GM23338 (cell line): ENCODE results near the gene MRGPRG. TPM values are rescaled to one million over a fixed set of nuclear protein-coding genes. Genes with fewer than 3 reads are reported as not detected.

Experiments used
- ATAC-seq: fragments of 200-7000 bp; cut with Tn5 transposase; 3 replicates; pipeline ENCODE4 v1.9.1; 2020
- DNase-seq: peaks from one replicate; pipeline ENCODE4 v3.0.0-alpha.2; 2015; ENCODE audit warnings: low spot score
- H2AFZ ChIP-seq: fragments of 200-600 bp; sonication (generic); 2 replicates; pipeline ENCODE4 v1.8.0; 2016; ENCODE audit warnings: antibody characterized with exemption, mild to moderate bottlenecking, moderate library complexity
- H3F3A ChIP-seq: fragments of 200-600 bp; sonication (generic); replicated peaks from 2 replicates; pipeline ENCODE4 v1.8.0; 2017; ENCODE audit warnings: antibody characterized with exemption, mixed run types, low read depth
- H3K27ac ChIP-seq: fragments of 200-600 bp; sonication (generic); 2 replicates; pipeline ENCODE4 v1.6.1; 2016; ENCODE audit warnings: low read depth
- H3K27me3 ChIP-seq: fragments of 200-600 bp; sonication (generic); 2 replicates; pipeline ENCODE4 v1.8.0; 2016; ENCODE audit warnings: mild to moderate bottlenecking, mixed run types, moderate library complexity; ENCODE audit not compliant: insufficient read depth
- H3K36me3 ChIP-seq: fragments of 200-600 bp; sonication (generic); 2 replicates; pipeline ENCODE4 v1.8.0; 2016; ENCODE audit warnings: mild to moderate bottlenecking; ENCODE audit not compliant: insufficient read depth
- H3K4me1 ChIP-seq: fragments of 200-600 bp; sonication (generic); 2 replicates; pipeline ENCODE4 v1.8.0; 2016; ENCODE audit warnings: mild to moderate bottlenecking, moderate library complexity; ENCODE audit not compliant: insufficient read depth
- H3K4me2 ChIP-seq: fragments of 200-600 bp; sonication (generic); 2 replicates; pipeline ENCODE4 v1.7.1; 2017; ENCODE audit warnings: mixed run types
- H3K4me3 ChIP-seq: fragments of 200-600 bp; sonication (generic); 2 replicates; pipeline ENCODE4 v1.6.1; 2016; ENCODE audit warnings: mixed run types
- H3K79me2 ChIP-seq: fragments of 200-600 bp; sonication (generic); replicated peaks from 2 replicates; pipeline ENCODE4 v1.8.0; 2017; ENCODE audit warnings: mild to moderate bottlenecking; ENCODE audit not compliant: insufficient read depth
- H3K9me2 ChIP-seq: fragments of 200-600 bp; sonication (generic); 2 replicates; pipeline ENCODE4 v1.8.0; 2017; ENCODE audit not compliant: insufficient read depth
- H4K20me1 ChIP-seq: fragments of 200-600 bp; sonication (generic); replicated peaks from 2 replicates; pipeline ENCODE4 v1.8.0; 2017; ENCODE audit warnings: mild to moderate bottlenecking; ENCODE audit not compliant: insufficient read depth
- H3K27ac Mint-ChIP-seq: 2 replicates; pipeline ENCODE4 v1.8.0; 2020; ENCODE audit warnings: inconsistent platforms, mild to moderate bottlenecking, moderate library complexity, mixed read lengths
- H3K27me3 Mint-ChIP-seq: 3 replicates; pipeline ENCODE4 v1.8.0; 2022; ENCODE audit warnings: low read depth, mild to moderate bottlenecking, moderate library complexity, mixed read lengths, inconsistent platforms; ENCODE audit not compliant: insufficient read depth, poor library complexity
- H3K36me3 Mint-ChIP-seq: 3 replicates; pipeline ENCODE4 v1.8.0; 2021; ENCODE audit warnings: low read depth, mild to moderate bottlenecking, inconsistent platforms, moderate library complexity, mixed read lengths
- H3K4me1 Mint-ChIP-seq: 3 replicates; pipeline ENCODE4 v1.8.0; 2020; ENCODE audit warnings: mild to moderate bottlenecking, inconsistent platforms, mixed read lengths
- H3K4me3 Mint-ChIP-seq: 3 replicates; pipeline ENCODE4 v1.8.0; 2021; ENCODE audit warnings: moderate library complexity, mild to moderate bottlenecking, inconsistent platforms, mixed read lengths
- H3K9me3 Mint-ChIP-seq: 3 replicates; pipeline ENCODE4 v1.8.0; 2020; ENCODE audit warnings: moderate library complexity, mild to moderate bottlenecking, inconsistent platforms, mixed read lengths
- CREB1 ChIP-seq: fragments of 250-450 bp; sonication (Bioruptor Pico); IDR thresholded peaks from 2 replicates; pipeline ENCODE4 v1.5.0; 2020; ENCODE audit warnings: low read depth, mild to moderate bottlenecking, moderate library complexity
- CTCF ChIP-seq, 2 experiments: fragments of 200-600 bp in 1 of 2; sonication (generic) in 1 of 2; conservative IDR thresholded peaks; 2 replicates each; pipeline versions ENCODE4 v1.5.1 to v1.6.1; 2016 to 2017; ENCODE audit warnings: antibody characterized with exemption in 2 of 2, low read depth in 2 of 2, mild to moderate bottlenecking in 2 of 2, moderate library complexity in 1 of 2
- ETS1 ChIP-seq: IDR thresholded peaks from 2 replicates; pipeline ENCODE4 v1.6.1; 2016; ENCODE audit warnings: antibody characterized with exemption
- EZH2 ChIP-seq: fragments of 200-600 bp; sonication (generic); IDR thresholded peaks from one replicate; pipeline ENCODE4 v1.8.0; 2017; ENCODE audit warnings: antibody characterized with exemption, mild to moderate bottlenecking, low read depth; ENCODE audit not compliant: unreplicated experiment
- EZH2phosphoT487 ChIP-seq: fragments of 200-600 bp; sonication (generic); IDR thresholded peaks from one replicate; pipeline ENCODE4 v1.8.1; 2018; ENCODE audit warnings: antibody characterized with exemption; ENCODE audit not compliant: unreplicated experiment
- JUNB ChIP-seq: IDR thresholded peaks from one replicate; pipeline ENCODE4 v1.6.1; 2016; ENCODE audit warnings: antibody characterized with exemption; ENCODE audit not compliant: unreplicated experiment
- NANOG ChIP-seq: IDR thresholded peaks from 2 replicates; pipeline ENCODE4 v1.6.1; 2016; ENCODE audit warnings: antibody characterized with exemption, borderline replicate concordance
- POLR2AphosphoS5 ChIP-seq: IDR thresholded peaks from 2 replicates; pipeline ENCODE4 v1.6.1; 2016; ENCODE audit warnings: antibody characterized with exemption, low read depth
- REST ChIP-seq: IDR thresholded peaks from one replicate; pipeline ENCODE4 v1.6.1; 2018; ENCODE audit warnings: antibody characterized with exemption; ENCODE audit not compliant: unreplicated experiment
- STAT1 ChIP-seq: IDR thresholded peaks from one replicate; pipeline ENCODE4 v1.6.1; 2016; ENCODE audit warnings: antibody characterized with exemption; ENCODE audit not compliant: unreplicated experiment
- ZNF114 ChIP-seq: fragments of 250-450 bp; sonication (Bioruptor Pico); IDR thresholded peaks from 2 replicates; pipeline ENCODE4 v1.5.0; 2020; ENCODE audit warnings: mild to moderate bottlenecking, moderate library complexity
- ZNF331 ChIP-seq: fragments of 250-450 bp; sonication (Bioruptor Pico); IDR thresholded peaks from 2 replicates; pipeline ENCODE4 v1.5.0; 2020; ENCODE audit warnings: low read depth, mild to moderate bottlenecking, moderate library complexity
- polyA plus RNA-seq: library from polyadenylated mRNA; unstranded; fragments of >200 nt; fragmentation: Nextera tagmentation; extraction: Ambion mirVana; gene quantifications from 2 replicates; pipeline ENCODE4 v1.2.1, GENCODE V29; 2016
- total RNA-seq: library from RNA; depleted of rRNA; stranded (reverse); fragments of >200 nt; shearing (Covaris generic); gene quantifications from 2 replicates; pipeline ENCODE4 v1.2.3, GENCODE V29; 2014
- TF ChIP-seq, protein P1 (sequence below): fragments of 250-450 bp; sonication (Bioruptor Pico); IDR thresholded peaks from 2 replicates; pipeline ENCODE4 v1.5.0; 2020; ENCODE audit warnings: mild to moderate bottlenecking, moderate library complexity

MRGPRG gene
- total and polyA plus RNA-seq, 2 experiments from 2014 or later, result not detected

GRCh38 chr11:3220521-3221407 is 2.2 kb upstream of the MRGPRG start:
- H3K27me3 ChIP-seq, result no peaks in the 10 kb centered on the region
- no peaks in the 10 kb centered on the region for H3K79me2 ChIP-seq
- no peaks in the 10 kb centered on the region for H3K9me3 Mint-ChIP-seq
- H3K27me3 Mint-ChIP-seq, result peaks cover 14% of the 10 kb centered on the region
- no peaks in the 10 kb centered on the region for H3K36me3 Mint-ChIP-seq
- no peaks in the 10 kb centered on the region for H3F3A ChIP-seq
- H3K27ac ChIP-seq, result no peak overlapping the region
- H3K9me2 ChIP-seq, result no peaks in the 10 kb centered on the region
- H3K27ac Mint-ChIP-seq, result no peak overlapping the region
- H3K4me1 Mint-ChIP-seq, result peaks cover 29% of the 10 kb centered on the region; the same call in 2 of the 3 replicates
- H2AFZ ChIP-seq, result no peak overlapping the region
- H3K36me3 ChIP-seq, result no peaks in the 10 kb centered on the region
- H3K4me3 ChIP-seq, result no peak overlapping the region
- no peak for DNase-seq
- peaks cover 18% of the 10 kb centered on the region; the same call in 1 of the 2 replicates for H3K4me1 ChIP-seq
- no peak overlapping the region for H3K4me3 Mint-ChIP-seq
- no peak overlapping the region for H3K4me2 ChIP-seq
- no peaks in the 10 kb centered on the region for H4K20me1 ChIP-seq
- ATAC-seq, result no peak
- no peak for TF ChIP-seq EZH2phosphoT487
- no peak for TF ChIP-seq STAT1
- TF ChIP-seq JUNB, result no peak
- TF ChIP-seq CREB1 (CRISPR knock-in tag), result no peak
- TF ChIP-seq ZNF114 (CRISPR knock-in tag), result no peak
- no peak for TF ChIP-seq REST
- TF ChIP-seq ETS1, result no peak
- no peak for TF ChIP-seq ZNF331 (CRISPR knock-in tag)
- TF ChIP-seq EZH2, result no peak
- no peak for TF ChIP-seq CTCF (conservative IDR thresholded peaks at IDR 0.05; ENCODE audit: low read depth in 2 of 2)
- TF ChIP-seq NANOG, result no peak
- TF ChIP-seq, protein P1, sequence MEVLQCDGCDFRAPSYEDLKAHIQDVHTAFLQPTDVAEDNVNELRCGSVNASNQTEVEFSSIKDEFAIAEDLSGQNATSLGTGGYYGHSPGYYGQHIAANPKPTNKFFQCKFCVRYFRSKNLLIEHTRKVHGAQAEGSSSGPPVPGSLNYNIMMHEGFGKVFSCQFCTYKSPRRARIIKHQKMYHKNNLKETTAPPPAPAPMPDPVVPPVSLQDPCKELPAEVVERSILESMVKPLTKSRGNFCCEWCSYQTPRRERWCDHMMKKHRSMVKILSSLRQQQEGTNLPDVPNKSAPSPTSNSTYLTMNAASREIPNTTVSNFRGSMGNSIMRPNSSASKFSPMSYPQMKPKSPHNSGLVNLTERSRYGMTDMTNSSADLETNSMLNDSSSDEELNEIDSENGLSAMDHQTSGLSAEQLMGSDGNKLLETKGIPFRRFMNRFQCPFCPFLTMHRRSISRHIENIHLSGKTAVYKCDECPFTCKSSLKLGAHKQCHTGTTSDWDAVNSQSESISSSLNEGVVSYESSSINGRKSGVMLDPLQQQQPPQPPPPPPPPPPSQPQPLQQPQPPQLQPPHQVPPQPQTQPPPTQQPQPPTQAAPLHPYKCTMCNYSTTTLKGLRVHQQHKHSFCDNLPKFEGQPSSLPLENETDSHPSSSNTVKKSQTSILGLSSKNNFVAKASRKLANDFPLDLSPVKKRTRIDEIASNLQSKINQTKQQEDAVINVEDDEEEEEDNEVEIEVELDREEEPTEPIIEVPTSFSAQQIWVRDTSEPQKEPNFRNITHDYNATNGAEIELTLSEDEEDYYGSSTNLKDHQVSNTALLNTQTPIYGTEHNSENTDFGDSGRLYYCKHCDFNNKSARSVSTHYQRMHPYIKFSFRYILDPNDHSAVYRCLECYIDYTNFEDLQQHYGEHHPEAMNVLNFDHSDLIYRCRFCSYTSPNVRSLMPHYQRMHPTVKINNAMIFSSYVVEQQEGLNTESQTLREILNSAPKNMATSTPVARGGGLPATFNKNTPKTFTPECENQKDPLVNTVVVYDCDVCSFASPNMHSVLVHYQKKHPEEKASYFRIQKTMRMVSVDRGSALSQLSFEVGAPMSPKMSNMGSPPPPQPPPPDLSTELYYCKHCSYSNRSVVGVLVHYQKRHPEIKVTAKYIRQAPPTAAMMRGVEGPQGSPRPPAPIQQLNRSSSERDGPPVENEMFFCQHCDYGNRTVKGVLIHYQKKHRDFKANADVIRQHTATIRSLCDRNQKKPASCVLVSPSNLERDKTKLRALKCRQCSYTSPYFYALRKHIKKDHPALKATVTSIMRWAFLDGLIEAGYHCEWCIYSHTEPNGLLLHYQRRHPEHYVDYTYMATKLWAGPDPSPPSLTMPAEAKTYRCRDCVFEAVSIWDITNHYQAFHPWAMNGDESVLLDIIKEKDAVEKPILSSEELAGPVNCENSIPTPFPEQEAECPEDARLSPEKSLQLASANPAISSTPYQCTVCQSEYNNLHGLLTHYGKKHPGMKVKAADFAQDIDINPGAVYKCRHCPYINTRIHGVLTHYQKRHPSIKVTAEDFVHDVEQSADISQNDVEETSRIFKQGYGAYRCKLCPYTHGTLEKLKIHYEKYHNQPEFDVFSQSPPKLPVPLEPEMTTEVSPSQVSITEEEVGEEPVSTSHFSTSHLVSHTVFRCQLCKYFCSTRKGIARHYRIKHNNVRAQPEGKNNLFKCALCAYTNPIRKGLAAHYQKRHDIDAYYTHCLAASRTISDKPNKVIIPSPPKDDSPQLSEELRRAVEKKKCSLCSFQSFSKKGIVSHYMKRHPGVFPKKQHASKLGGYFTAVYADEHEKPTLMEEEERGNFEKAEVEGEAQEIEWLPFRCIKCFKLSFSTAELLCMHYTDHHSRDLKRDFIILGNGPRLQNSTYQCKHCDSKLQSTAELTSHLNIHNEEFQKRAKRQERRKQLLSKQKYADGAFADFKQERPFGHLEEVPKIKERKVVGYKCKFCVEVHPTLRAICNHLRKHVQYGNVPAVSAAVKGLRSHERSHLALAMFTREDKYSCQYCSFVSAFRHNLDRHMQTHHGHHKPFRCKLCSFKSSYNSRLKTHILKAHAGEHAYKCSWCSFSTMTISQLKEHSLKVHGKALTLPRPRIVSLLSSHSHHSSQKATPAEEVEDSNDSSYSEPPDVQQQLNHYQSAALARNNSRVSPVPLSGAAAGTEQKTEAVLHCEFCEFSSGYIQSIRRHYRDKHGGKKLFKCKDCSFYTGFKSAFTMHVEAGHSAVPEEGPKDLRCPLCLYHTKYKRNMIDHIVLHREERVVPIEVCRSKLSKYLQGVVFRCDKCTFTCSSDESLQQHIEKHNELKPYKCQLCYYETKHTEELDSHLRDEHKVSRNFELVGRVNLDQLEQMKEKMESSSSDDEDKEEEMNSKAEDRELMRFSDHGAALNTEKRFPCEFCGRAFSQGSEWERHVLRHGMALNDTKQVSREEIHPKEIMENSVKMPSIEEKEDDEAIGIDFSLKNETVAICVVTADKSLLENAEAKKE (CRISPR knock-in tag), result no peak
- TF ChIP-seq POLR2AphosphoS5, result no peak
